IPS-15b (cell line): ENCODE results near the gene ZFAND3.
"Not testable (repeated sequence)": the region's sequence is repeated elsewhere in the genome, so short reads cannot be mapped to it uniquely, and the experiment has no call there.

Source experiments
- H3K27me3 ChIP-seq: one replicate; pipeline ENCODE4 v1.6.1; 2013; ENCODE audit warnings: low read length; ENCODE audit not compliant: control insufficient read depth, insufficient read depth
- H3K36me3 ChIP-seq: one replicate; pipeline ENCODE4 v1.6.1; 2013; ENCODE audit warnings: low read length; ENCODE audit not compliant: control insufficient read depth, insufficient read depth
- H3K4me1 ChIP-seq: one replicate; pipeline ENCODE4 v1.6.1; 2013; ENCODE audit warnings: mild to moderate bottlenecking, low read length; ENCODE audit not compliant: control insufficient read depth, insufficient read depth
- H3K4me3 ChIP-seq: one replicate; pipeline ENCODE4 v1.5.1; 2013; ENCODE audit warnings: low read depth, low read length
- H3K9ac ChIP-seq: one replicate; pipeline ENCODE4 v1.6.1; 2013; ENCODE audit warnings: low read depth, mild to moderate bottlenecking, low read length
- H3K9me3 ChIP-seq: one replicate; pipeline ENCODE4 v1.6.1; 2013; ENCODE audit warnings: mild to moderate bottlenecking, low read length; ENCODE audit not compliant: control insufficient read depth, insufficient read depth

The ZFAND3 gene

DNA sequence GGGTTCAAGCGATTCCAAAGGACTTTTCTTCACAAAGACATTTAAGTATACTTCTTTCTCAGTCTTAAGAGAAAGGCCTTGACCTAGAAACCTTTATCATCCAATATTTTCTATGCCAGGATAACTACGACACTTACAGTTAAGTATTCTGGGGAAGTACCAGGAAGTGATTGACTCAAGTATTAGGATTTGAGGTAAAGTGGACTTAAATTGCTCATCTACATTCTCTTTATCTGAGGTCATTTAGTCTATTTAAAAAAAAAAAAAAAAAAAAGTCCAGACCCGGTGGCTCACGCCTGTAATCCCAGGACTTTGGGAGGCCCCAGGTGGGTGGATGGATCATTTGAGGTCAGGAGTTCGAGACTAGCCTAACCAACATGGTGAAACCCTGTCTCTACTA lies 114.7 kb downstream of the ZFAND3 start:
- no peak overlapping the region for H3K9ac ChIP-seq
- H3K4me3 ChIP-seq = no peak overlapping the region
- no peaks in the 10 kb centered on the region for H3K36me3 ChIP-seq
- H3K4me1 ChIP-seq = peaks cover 3% of the 10 kb centered on the region
- H3K9me3 ChIP-seq = no peaks in the 10 kb centered on the region
- no peaks in the 10 kb centered on the region for H3K27me3 ChIP-seq

DNA sequence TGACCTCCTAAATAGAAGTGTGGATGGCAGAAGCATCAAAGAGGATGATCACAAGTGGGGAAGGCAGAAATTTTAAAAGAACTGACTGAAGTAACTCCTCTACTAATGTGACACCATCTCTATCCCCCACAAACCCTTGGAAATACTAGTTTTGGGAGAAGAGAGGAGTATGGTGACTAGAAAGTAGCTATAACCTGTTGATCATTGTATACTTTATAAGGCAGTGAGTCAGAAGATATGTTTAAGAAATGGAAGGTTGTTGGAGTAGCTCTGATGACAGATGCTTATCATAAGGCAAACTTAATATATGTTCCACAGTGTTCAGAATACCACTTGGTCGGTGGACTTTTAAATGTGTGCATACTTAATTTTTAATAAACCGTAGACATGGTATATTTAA lies 116.6 kb downstream of the ZFAND3 start:
- Histone ChIP-seq H3K36me3 (no peaks in the 10 kb centered on the region), H3K9me3 (no peaks in the 10 kb centered on the region), H3K9ac (no peak overlapping the region), H3K4me3 (no peak overlapping the region), H3K4me1 (no peaks in the 10 kb centered on the region), H3K27me3 (no peaks in the 10 kb centered on the region)

DNA sequence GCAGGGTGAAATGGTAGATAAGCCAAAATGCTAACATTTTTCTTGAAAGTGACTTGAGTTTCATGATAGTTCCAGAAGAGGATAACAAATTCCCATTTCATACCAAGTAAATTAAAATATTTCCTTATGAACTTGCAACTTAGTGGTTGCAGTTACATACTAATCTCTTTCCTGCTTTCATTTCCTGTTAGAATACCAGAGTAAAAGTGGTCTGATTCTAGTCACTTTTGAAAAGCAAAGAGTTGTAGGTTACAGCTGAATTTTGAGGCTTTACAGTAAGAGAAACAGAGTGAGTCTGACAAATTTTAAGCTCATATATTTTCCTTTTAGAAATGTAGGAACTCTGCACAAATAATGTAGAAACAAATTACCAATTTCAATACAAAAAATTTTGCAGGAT lies 117.4 kb downstream of the ZFAND3 start:
- Histone ChIP-seq H3K9ac (no peak overlapping the region), H3K4me1 (no peaks in the 10 kb centered on the region)

DNA sequence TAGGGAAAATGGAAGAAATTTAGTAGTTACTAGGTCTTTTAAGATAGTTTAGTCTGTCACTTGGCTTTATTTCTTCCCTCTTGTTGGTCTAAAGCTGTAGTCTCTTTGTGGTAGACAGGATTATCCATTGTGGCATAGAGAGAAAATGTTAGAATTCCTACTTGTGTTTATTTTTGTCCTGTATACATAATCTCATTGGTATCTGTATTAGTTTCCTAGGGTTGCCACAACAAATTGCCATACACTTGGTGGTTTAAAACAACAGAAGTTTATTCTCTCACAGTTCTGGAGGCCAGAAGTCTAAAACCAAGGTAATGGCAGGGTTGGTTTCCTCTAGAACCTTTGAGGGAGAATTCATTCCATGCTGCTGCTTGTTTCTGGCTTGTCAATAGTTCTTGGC lies 119.4 kb downstream of the ZFAND3 start:
- Histone ChIP-seq H3K4me3 (no peak overlapping the region), H3K4me1 (no peaks in the 10 kb centered on the region), H3K36me3 (no peaks in the 10 kb centered on the region)

More for the DNA sequence above, 117.4 kb downstream of the ZFAND3 start:
- no peak overlapping the region for H3K4me3 ChIP-seq
- H3K36me3 ChIP-seq = no peaks in the 10 kb centered on the region
- H3K27me3 ChIP-seq = no peaks in the 10 kb centered on the region
- no peaks in the 10 kb centered on the region for H3K9me3 ChIP-seq

DNA sequence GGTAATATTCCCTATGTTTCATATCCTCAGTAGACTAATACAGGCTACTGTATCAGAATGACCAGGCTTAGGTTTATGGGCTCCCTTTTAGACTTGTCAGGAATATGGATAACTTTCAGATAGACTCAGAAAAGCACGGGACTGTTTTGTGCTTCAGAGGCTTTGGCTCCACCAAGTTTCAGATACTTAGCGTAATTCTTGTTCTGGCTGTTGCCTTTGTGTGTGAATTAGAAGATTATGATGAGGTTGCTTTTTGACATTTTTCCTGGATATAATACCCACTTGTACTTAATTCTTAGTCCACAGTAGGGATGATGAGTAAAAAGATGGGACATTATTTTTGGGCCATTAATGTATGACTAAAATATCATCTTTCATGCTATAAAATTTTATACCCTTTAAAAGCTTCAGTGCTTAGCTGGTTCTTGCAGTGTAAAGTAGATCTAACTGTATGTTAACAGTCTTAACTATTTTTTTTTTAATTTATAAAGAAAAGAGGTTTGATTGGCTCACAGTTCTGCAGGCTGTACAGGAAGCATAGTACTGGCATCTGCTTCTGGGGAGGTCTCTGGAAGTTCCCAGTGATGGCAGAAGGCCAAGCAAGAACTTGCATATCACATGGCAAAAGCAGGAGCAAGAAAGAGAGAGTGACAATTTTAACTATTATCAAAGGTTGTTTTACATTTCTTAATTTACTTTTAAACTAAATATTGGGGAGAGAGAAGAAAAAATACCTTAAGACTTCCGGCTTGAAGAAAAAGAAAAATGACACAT lies 120.7 kb downstream of the ZFAND3 start:
- Histone ChIP-seq H3K4me3 (no peak overlapping the region), H3K9me3 (no peaks in the 10 kb centered on the region), H3K4me1 (no peaks in the 10 kb centered on the region), H3K36me3 (no peaks in the 10 kb centered on the region), H3K27me3 (no peaks in the 10 kb centered on the region), H3K9ac (no peak overlapping the region)

More for the DNA sequence above, 119.4 kb downstream of the ZFAND3 start:
- Histone ChIP-seq H3K27me3 (no peaks in the 10 kb centered on the region), H3K9ac (no peak overlapping the region), H3K9me3 (no peaks in the 10 kb centered on the region)

DNA sequence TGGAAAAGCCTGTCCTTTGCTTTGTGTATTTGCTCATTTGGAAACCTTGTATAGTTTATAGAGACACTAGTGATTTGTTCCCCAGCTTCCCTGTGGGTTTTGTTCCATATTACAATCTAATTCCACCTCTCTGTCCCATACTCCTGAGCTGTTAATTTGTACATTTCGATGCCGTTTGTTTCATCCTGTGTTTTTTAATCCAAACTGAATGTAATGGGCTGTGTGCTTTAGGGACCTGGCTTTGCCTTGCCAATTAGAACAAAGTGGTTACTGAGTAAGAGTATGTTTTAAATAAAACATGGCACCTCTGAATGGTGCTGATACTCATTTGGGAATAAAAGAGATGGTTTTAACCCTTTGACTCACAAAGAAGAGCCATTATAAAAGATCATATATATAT lies 122.3 kb downstream of the ZFAND3 start:
- Histone ChIP-seq H3K9ac (no peak overlapping the region), H3K9me3 (no peaks in the 10 kb centered on the region), H3K27me3 (no peaks in the 10 kb centered on the region), H3K4me3 (no peak overlapping the region), H3K4me1 (peaks cover 10% of the 10 kb centered on the region), H3K36me3 (no peaks in the 10 kb centered on the region)

DNA sequence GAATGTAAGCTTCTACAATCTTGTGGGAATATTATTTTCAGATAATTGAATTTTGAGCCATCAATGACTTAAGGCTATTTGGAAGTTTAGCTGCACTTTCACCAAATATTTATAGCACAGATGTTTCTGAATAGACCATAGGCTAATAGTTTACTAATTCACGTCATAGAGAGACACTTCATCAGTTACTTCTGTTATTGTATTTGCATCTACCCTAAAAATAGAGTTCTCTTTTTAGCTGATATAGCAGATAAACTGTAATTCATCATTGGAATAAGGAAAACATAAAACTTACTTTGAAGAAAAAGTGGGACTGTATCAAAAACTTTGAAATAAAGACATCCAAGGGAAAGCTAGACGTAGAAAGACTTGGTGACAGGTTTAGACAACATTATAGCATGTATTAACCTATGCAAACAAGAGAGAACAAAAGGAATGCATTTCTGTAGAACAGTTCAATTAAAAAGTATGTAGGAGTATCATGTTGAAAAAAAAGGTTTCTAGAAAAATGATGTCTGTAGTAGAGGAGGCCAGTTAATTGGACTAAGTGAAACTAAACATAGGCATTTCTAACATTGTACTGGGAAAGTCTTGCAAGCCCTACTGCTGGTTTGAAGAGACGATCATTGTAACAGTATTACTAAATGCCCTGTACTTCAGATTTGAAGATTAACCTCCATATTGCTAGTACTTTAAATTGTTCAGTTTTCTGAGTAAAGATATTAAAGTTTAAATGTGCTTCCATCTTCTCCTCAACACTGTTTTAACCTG lies 123.3 kb downstream of the ZFAND3 start:
- Histone ChIP-seq H3K27me3 (no peaks in the 10 kb centered on the region), H3K4me1 (peaks cover 10% of the 10 kb centered on the region), H3K9ac (no peak overlapping the region), H3K9me3 (no peaks in the 10 kb centered on the region), H3K4me3 (no peak overlapping the region), H3K36me3 (no peaks in the 10 kb centered on the region)

DNA sequence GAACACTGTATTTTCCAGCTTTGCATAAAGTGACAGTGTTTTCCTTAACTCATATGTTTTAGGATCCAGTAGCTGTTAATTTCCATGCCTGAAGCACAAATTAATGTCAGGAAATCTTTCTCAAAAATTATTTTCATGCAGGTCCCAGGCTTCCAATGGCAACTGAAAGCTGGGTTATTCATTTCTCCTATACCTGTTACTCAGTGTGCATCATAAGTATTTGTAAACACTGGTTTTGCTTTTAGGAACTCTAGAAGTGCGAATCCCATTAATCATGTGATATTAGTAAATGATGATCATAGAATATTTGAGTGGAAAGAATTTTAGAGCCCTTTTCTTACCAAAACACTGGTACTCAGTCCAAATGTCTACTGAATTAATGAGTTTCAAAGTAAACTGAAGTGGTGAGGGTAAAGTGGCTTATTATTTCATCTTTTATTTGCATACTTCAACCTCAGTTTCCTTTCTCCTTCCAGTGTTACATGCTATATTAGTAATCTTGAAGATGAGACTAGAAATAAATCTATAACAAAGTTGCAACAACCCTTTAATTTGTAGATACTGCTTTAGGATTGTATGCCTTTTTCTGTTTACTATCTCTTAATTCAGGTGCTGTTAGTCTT lies 124.0 kb downstream of the ZFAND3 start:
- no peaks in the 10 kb centered on the region for H3K27me3 ChIP-seq
- H3K4me1 ChIP-seq = peaks cover 10% of the 10 kb centered on the region
- H3K36me3 ChIP-seq = no peaks in the 10 kb centered on the region
- no peaks in the 10 kb centered on the region for H3K9me3 ChIP-seq
- no peak overlapping the region for H3K9ac ChIP-seq
- H3K4me3 ChIP-seq = no peak overlapping the region

DNA sequence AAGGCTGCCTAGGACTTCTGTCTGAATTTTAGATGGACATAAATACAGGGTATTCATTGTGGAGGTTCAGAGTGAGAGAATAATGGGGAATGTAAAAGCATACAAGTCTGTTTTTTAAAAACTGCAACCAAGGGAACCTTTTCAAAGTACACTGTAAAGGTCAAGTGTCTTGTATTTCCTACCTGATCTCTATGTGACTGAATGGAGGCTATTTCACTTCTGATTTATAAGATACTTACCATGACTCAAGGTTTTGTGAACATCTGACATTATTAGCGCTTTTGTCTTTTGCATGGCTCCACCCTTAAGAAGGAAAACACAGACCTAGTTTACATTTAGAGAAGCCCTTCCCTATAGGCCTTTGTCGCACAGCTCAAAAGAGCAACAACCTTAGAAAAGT lies 126.5 kb downstream of the ZFAND3 start:
- Histone ChIP-seq H3K4me1 (peaks cover 10% of the 10 kb centered on the region), H3K9me3 (no peaks in the 10 kb centered on the region), H3K4me3 (no peak overlapping the region), H3K9ac (no peak overlapping the region), H3K27me3 (no peaks in the 10 kb centered on the region), H3K36me3 (no peaks in the 10 kb centered on the region)

DNA sequence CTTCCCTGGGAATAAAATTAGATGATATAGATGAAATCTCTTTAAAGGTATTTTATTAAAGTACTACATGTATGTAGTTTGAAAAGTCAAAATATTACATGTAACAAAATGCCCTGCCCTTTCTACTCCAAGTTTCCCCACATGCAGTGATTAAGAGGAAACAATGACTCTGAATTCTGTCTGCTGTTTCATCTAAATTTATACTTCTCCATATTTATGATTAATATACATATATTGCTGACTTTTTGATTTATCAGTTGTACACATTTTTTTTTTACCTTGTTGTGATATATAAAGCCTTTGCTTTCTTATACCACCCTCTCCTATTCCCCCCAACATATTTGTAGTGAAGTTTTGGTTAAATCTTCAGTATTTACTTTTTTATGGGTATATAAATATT lies 127.9 kb downstream of the ZFAND3 start:
- Histone ChIP-seq H3K9me3 (no peaks in the 10 kb centered on the region), H3K4me1 (peaks cover 10% of the 10 kb centered on the region), H3K9ac (no peak overlapping the region), H3K4me3 (no peak overlapping the region), H3K36me3 (no peaks in the 10 kb centered on the region), H3K27me3 (no peaks in the 10 kb centered on the region)

DNA sequence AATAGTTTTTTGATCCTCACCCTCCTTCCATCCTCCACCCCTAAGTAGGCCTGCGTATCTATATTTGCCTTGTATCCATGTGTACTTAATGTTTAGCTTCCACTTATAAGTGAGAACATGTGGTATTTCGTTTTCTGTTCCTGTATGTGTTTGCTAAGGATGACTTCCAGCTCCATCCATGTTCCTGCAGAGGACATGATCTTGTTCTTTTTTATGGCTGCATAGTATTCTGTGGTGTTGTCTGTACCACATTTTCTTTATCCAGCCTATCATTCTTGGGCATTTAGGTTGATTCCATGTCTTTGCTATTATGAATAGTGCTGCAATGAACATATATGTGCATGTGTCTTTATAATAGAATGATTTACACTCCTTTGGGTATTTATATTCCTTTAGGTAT lies 129.1 kb downstream of the ZFAND3 start:
- not testable (repeated sequence) for H3K36me3 ChIP-seq, H3K27me3 ChIP-seq, H3K4me3 ChIP-seq, H3K9ac ChIP-seq, H3K9me3 ChIP-seq
- peaks cover 10% of the 10 kb centered on the region for H3K4me1 ChIP-seq

DNA sequence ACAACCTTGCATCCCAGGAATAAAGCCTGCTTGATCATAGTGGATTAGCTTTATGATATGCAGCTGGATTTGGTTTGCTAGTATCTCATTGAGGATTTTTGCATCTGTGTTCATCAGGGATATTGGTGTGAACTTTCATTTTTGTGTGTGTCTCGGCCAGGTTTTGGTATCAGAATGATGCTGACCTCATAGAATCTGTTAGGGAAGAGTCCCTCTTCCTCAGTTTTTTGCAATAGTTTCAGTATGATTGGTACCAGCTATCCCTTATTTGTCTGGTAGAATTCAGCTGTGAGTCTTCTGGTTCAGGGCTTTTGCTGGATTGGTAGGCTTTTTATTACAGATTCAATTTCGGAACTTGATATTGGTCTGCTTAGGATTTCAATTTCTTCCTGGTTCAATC lies 132.5 kb downstream of the ZFAND3 start:
- Histone ChIP-seq H3K9ac (no peak overlapping the region), H3K9me3 (no peaks in the 10 kb centered on the region), H3K27me3 (no peaks in the 10 kb centered on the region), H3K4me3 (no peak overlapping the region), H3K36me3 (no peaks in the 10 kb centered on the region), H3K4me1 (peaks cover 2% of the 10 kb centered on the region)
